DMS79 (cell line): Measurements from ENCODE around the gene GRB7.
A peak's percentile ranks its signal among the peaks of the same experiment; 100 is the strongest.
"Not testable (repeated sequence)": the region's sequence is repeated elsewhere in the genome, so short reads cannot be mapped to it uniquely, and the experiment has no call there.

ENCODE experiments used
- DNase-seq: peaks from one replicate; lab custom pipeline; 2025; lab: John Stamatoyannopoulos, UW

Gene GRB7

DNA sequence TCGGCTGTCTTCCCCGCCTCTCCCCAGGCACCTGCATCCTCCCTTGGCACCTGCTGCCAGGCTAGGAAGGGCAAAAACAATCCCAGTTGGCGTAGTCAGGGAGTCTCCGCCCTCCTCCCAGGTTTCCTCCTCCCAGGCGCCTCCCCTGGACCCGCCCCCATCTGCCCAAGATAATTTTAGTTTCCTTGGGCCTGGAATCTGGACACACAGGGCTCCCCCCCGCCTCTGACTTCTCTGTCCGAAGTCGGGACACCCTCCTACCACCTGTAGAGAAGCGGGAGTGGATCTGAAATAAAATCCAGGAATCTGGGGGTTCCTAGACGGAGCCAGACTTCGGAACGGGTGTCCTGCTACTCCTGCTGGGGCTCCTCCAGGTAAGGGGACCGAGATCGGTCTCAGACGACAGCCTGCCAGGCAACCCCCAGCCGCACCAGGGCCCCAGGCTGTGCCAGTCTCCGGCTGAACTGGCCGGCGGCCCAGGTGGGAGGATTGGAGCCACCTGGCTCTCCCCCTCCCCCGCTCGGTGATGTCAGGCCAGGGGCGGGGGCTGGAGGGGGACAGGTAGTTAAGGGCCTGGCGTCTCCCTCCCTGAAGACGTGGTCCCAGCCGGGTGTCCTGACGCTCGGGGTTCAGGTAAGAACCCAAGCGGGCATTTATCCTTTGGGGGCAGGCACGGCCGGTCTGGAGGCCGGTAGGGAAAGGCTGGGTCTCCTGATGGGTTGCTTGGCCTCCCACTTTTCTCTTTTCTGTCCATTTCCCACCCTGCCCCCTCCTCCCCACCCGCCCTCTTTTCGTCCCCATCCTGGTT lies at the start of gene GRB7:
Gene GRB7 (plus strand): TSS at position 179 of the 808 bp plus-strand sequence. CDS start 4,364 bp downstream, outside the sequence.
- peak; percentile 80 for DNase-seq

GRCh38 chr17:39688475-39688835 lies 49.3 kb upstream of the GRB7 start:
- no peak for DNase-seq

GRCh38 chr17:39688945-39689344 lies 48.8 kb upstream of the GRB7 start:
- DNase-seq = no peak

GRCh38 chr17:39694593-39694992 lies 43.1 kb upstream of the GRB7 start:
- DNase-seq = no peak

DNA sequence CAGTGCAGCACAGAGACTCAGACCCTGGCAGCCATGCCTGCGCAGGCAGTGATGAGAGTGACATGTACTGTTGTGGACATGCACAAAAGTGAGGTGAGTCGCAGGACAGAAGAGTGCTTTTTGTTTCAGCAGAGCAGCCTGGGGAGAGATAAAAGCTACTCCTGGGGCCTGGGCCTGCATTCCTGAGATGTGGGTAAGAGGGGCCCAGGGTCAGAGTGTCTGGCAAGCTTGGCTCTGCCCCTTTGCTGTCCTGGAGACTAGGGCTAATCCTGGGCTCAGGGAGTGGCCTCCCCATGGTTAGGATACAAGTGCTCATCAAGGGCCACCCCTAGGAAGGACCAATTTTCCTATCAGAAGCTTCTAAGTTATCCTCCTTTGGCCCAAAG lies 42.7 kb upstream of the GRB7 start:
- DNase-seq = no peak

DNA sequence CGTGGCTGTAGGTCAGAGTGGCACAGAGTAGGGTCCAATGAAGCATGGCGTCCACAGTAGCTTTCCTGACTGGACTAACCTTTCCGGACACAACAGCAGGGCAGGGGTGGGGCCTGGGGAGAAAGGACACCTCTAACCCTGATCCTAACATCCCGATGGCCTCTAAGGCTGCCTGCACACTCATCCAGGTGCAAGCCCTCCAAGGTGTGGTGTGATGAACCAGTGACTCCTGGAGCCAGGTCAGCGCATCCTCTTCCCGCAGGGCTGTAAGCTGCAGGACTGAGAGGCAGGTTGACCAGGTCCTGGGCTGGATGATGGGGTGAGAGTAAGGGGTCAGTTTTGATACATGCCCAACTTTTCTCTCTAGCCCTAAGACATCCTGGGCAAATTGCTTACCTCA lies 41.0 kb upstream of the GRB7 start:
- no peak for DNase-seq

GRCh38 chr17:39697961-39698360 lies 39.8 kb upstream of the GRB7 start:
- DNase-seq = no peak

DNA sequence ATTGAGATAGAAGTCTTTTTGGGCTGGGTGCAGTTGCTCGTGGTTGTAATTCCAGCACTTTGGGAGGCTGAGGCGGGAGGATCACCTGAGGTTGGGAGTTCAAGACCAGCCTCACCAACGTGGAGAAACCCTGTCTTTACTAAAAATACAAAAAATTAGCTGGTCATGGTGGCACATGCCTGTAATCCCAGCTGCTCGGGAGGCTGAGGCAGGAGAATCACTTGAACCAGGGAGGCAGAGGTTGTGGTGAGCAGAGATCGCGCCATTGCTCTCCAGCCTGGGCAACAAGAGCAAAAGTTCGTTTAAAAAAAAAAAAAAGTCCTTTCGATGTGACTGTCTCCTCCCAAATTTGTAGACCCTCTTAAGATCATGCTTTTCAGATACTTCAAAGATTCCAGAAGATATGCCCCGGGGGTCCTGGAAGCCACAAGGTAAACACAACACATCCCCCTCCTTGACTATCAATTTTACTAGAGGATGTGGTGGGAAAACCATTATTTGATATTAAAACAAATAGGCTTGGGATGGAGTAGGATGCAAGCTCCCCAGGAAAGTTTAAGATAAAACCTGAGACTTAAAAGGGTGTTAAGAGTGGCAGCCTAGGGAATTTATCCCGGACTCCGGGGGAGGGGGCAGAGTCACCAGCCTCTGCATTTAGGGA lies 38.5 kb upstream of the GRB7 start:
- not testable (repeated sequence) for DNase-seq

DNA sequence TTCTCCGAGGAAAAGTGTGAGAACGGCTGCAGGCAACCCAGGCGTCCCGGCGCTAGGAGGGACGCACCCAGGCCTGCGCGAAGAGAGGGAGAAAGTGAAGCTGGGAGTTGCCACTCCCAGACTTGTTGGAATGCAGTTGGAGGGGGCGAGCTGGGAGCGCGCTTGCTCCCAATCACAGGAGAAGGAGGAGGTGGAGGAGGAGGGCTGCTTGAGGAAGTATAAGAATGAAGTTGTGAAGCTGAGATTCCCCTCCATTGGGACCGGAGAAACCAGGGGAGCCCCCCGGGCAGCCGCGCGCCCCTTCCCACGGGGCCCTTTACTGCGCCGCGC lies 38.0 kb upstream of the GRB7 start, which contains the start of gene ERBB2:
Gene ERBB2 (plus strand): TSS at position 247 of the 330 bp plus-strand sequence. CDS start 175 bp downstream, outside the sequence.
- DNase-seq = no peak

DNA sequence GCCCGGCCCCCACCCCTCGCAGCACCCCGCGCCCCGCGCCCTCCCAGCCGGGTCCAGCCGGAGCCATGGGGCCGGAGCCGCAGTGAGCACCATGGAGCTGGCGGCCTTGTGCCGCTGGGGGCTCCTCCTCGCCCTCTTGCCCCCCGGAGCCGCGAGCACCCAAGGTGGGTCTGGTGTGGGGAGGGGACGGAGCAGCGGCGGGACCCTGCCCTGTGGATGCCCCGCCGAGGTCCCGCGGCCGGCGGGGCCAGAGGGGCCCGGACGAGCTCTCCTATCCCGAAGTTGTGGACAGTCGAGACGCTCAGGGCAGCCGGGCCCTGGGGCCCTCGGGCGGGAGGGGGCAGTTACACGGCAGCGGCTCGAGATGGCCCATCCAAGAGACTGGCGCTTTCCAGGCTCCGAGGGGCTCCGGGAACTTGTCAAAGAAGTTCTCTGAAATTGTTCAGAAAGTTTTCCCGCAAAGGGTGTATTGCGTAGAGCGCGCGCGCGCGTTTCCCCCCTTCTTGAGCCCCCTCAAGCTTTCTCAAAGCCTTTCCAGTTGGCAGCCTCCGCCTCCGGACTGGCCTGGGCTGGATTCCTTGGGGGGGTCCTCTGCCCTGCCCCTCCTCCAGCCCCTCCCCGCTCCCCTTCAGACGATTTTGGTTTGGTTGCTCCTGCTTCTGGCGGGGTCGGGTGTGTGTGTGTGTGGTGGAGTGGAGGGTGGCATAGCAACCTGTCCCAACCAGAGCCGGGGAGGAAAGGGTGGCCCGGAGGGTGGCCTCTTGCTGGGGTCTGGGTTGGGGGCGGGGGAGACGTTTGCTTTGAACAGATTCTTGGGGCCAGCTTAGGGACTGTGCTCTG lies 37.4 kb upstream of the GRB7 start:
- DNase-seq = no peak

DNA sequence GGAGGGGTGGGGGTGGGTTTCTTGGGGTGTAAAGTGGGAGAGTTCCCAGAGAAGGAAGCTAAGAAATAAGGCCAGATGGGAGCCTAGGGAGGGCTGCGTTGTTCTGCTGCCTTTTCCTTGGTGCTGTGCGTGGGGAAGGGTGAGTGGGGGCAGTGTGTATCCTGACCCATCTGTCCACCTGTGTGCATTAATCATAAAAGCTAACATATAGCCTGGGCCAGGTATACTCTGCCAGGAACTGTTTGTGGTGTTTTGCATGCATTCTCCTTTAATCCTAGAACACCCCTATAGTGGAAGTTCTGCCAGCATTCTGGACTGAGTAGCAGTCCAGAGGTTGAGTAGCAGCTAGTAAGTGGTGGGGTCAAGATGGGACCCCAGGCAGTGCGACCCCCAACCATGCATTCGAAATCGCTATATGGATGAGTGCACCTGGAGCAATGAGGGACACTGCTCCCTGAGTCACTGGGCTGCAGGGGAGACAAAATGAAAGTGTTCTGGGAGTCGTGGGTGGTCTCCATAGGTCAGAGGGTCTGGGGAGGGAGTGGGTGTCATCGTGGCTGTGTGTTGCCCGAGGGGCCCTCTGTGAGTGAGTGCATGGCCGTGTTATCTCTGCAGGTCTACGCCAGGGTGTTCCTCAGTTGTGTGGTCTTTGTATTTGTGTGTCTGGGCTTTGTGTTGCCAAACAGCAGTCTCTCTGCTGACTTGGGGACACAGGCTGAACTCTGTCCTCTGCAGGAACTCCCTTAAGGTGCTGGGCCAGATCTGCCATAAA lies 36.5 kb upstream of the GRB7 start:
- DNase-seq = no peak

- no peak for DNase-seq
Observed at GRCh38 chr17:39701784-39702422, 35.8 kb upstream of the GRB7 start.

GRCh38 chr17:39702901-39703893 lies 34.5 kb upstream of the GRB7 start:
- no peak for DNase-seq

- DNase-seq = no peak
Observed at GRCh38 chr17:39703913-39704312, 33.8 kb upstream of the GRB7 start.

- no peak for DNase-seq
Observed at GRCh38 chr17:39704821-39705551, 32.8 kb upstream of the GRB7 start.

GRCh38 chr17:39705786-39706348 lies 31.9 kb upstream of the GRB7 start:
- peak; percentile 16 for DNase-seq

GRCh38 chr17:39706383-39706782 lies 31.4 kb upstream of the GRB7 start:
- no peak for DNase-seq

DNA sequence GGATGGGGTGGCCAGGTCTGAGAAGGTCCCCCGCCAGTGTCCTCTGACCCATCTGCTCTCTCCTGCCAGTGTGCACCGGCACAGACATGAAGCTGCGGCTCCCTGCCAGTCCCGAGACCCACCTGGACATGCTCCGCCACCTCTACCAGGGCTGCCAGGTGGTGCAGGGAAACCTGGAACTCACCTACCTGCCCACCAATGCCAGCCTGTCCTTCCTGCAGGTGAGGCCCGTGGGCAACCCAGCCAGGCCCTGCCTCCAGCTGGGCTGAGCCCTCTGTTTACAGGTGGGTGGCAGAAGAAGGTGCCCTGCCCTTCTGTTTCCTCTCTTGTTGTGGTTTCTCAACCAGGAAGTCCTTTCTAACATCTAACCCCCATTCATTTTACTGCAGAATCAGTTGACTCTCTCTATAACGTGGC lies 30.8 kb upstream of the GRB7 start:
- no peak for DNase-seq
